RWPE2 (cell line): Measurements from ENCODE around the gene NAPG.

Experiments
- ATAC-seq: fragments of 200-7000 bp; cut with Tn5 transposase; 3 replicates; pipeline ENCODE4 v1.9.1; 2021; ENCODE audit warnings: low read depth
- DNase-seq: peaks from one replicate; pipeline ENCODE4 v3.0.0-alpha.2; 2020; ENCODE audit warnings: low spot score
- H3K27ac ChIP-seq: fragments of 450-650 bp; 2 replicates; pipeline ENCODE4 v1.5.1; 2017; ENCODE audit warnings: mild to moderate bottlenecking; ENCODE audit not compliant: poor library complexity, severe bottlenecking
- H3K27me3 ChIP-seq: fragments of 250-450 bp; sonication (Bioruptor Pico); 2 replicates; pipeline ENCODE4 v1.5.1; 2021; ENCODE audit warnings: mild to moderate bottlenecking, moderate library complexity; ENCODE audit not compliant: insufficient read depth, poor library complexity, severe bottlenecking
- H3K36me3 ChIP-seq: fragments of 250-450 bp; sonication (Bioruptor Pico); 2 replicates; pipeline ENCODE4 v1.5.1; 2020; ENCODE audit warnings: low read depth, mild to moderate bottlenecking, moderate library complexity
- H3K4me1 ChIP-seq: fragments of 250-450 bp; sonication (Bioruptor Pico); 2 replicates; pipeline ENCODE4 v1.5.1; 2021; ENCODE audit warnings: mild to moderate bottlenecking, moderate library complexity; ENCODE audit not compliant: insufficient read depth, poor library complexity, severe bottlenecking
- H3K4me3 ChIP-seq: fragments of 250-450 bp; sonication (Bioruptor Pico); 2 replicates; pipeline ENCODE4 v1.5.1; 2021; ENCODE audit warnings: mild to moderate bottlenecking, moderate library complexity; ENCODE audit not compliant: severe bottlenecking
- H3K9me3 ChIP-seq: fragments of 250-450 bp; sonication (Bioruptor Pico); 2 replicates; pipeline ENCODE4 v1.5.1; 2021; ENCODE audit warnings: mild to moderate bottlenecking, moderate library complexity; ENCODE audit not compliant: severe bottlenecking
- TF ChIP-seq, protein P1 (sequence below): fragments of 450-650 bp; IDR thresholded peaks from one replicate; pipeline ENCODE4 v1.5.1; 2017; ENCODE audit warnings: mild to moderate bottlenecking, moderate library complexity; ENCODE audit not compliant: poor library complexity, severe bottlenecking

The NAPG gene

DNA sequence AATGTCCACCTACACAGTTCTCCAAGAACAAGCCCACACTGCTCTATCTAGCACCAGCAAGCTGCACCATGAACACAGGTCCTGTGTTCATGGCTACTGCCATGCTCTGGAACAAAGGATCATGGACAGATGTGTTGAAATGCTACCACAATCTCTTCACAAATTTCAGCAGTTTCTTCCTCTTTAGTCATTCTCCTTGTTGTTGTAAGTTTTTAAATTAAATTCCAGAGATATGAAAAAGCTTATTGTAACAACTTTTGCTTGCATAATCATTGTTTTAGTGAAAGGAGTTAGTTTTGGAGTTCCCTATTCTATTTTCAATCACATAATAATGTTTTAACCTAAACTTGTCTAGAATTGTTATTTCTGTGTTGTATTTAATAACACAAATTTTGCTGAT, 17.2 kb upstream of the NAPG start:
- no peak overlapping the region for H3K4me3 ChIP-seq
- H3K4me1 ChIP-seq: no peaks in the 10 kb centered on the region
- no peaks in the 10 kb centered on the region for H3K9me3 ChIP-seq
- H3K27me3 ChIP-seq: peaks cover 3% of the 10 kb centered on the region
- H3K36me3 ChIP-seq: no peaks in the 10 kb centered on the region
- DNase-seq (no peak), ATAC-seq (no peak)
- H3K27ac ChIP-seq: no peak overlapping the region
- TF ChIP-seq, protein P1, sequence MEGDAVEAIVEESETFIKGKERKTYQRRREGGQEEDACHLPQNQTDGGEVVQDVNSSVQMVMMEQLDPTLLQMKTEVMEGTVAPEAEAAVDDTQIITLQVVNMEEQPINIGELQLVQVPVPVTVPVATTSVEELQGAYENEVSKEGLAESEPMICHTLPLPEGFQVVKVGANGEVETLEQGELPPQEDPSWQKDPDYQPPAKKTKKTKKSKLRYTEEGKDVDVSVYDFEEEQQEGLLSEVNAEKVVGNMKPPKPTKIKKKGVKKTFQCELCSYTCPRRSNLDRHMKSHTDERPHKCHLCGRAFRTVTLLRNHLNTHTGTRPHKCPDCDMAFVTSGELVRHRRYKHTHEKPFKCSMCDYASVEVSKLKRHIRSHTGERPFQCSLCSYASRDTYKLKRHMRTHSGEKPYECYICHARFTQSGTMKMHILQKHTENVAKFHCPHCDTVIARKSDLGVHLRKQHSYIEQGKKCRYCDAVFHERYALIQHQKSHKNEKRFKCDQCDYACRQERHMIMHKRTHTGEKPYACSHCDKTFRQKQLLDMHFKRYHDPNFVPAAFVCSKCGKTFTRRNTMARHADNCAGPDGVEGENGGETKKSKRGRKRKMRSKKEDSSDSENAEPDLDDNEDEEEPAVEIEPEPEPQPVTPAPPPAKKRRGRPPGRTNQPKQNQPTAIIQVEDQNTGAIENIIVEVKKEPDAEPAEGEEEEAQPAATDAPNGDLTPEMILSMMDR: no peak

DNA sequence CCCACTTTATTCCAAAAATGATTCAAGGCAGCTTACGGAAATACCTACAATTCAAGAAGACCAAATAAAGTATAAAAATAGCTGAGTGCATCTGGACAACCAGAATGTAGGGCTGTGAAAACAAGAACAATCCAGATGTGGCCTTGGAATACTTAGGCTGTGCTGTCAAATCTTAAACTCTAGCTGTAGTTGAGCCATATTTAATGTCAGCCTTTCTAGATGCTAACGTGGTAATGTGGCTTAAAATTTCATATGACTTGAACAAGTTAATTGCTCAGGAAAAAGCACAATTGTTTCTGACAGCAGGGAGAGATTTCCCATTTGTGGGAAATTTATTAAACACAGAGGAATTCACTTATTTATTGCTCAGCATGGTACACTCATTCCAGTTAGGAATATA, 14.6 kb upstream of the NAPG start:
- no peak overlapping the region for H3K27ac ChIP-seq
- H3K4me3 ChIP-seq: no peak overlapping the region
- ATAC-seq: no peak
- DNase-seq: no peak
- no peaks in the 10 kb centered on the region for H3K36me3 ChIP-seq
- TF ChIP-seq, protein P1: no peak
- no peaks in the 10 kb centered on the region for H3K4me1 ChIP-seq
- H3K27me3 ChIP-seq: peaks cover 3% of the 10 kb centered on the region
- H3K9me3 ChIP-seq: no peaks in the 10 kb centered on the region

DNA sequence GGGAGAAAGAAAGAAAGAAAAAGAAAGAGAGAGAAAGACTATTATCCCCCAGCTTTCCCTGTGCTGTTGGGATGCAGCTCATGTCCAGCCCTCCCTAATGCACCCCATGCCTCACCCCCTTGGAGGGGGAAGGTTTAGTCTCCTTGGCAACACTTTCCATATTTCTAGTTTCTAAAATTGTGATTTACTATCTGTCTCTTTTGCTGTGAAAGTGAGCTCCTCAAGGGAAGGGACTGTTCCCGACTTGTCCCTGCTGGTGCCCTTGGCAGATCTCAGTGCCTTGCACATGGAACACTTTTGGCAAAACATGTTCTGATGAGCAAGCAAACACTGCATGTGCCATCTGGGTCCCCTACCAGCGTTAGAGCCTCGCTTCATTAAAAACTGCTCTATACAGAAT, 11.7 kb upstream of the NAPG start:
- Histone ChIP-seq H3K9me3 (no peaks in the 10 kb centered on the region), H3K27ac (no peak overlapping the region), H3K27me3 (peaks cover 3% of the 10 kb centered on the region), H3K36me3 (no peaks in the 10 kb centered on the region), H3K4me3 (no peak overlapping the region), H3K4me1 (no peaks in the 10 kb centered on the region)
- ATAC-seq (no peak), DNase-seq (no peak)
- TF ChIP-seq, protein P1: no peak

DNA sequence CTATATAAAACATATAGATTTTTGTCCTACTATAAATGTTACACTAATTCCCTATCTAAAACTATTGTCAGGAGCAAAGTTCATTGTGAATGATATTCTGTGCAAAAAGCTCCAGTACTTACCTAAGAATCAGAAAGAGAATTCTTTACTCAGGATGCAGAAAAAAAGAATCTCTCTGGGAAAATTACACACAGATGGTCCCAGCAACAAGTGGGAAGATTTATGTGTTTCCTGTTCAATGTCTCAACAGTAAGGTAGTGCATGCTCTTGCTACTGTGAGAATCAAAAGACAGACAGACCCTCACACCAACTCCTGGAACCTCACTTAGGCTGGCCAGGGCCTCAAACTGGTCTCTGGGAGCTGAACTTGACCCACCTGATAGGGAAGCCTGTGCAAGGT, 11.2 kb upstream of the NAPG start:
- TF ChIP-seq, protein P1: no peak
- Histone ChIP-seq H3K27ac (no peak overlapping the region), H3K4me1 (no peaks in the 10 kb centered on the region), H3K4me3 (no peak overlapping the region), H3K9me3 (no peaks in the 10 kb centered on the region), H3K27me3 (peaks cover 3% of the 10 kb centered on the region), H3K36me3 (no peaks in the 10 kb centered on the region)
- ATAC-seq (no peak), DNase-seq (no peak)

DNA sequence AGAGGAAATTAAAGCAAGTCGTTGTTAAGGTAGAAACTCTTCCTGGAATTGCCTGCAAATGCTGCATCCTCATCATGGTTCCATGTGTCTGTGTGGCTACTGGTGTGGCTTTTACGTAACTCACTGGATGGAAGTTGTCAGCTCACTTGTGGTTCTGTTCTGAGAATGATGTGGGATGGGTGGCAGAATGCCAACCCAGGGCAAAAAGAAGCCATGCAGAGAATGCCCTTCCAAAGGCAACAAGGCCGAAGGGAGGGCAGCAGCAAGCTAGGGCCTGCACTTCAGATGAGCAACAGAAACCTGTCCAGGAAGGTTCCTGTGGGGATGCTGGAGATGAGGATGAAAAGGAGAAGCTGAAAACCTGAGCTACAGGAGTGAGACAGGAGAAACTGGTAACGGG, 10.4 kb upstream of the NAPG start:
- DNase-seq: no peak
- H3K27ac ChIP-seq: no peak overlapping the region
- H3K36me3 ChIP-seq: no peaks in the 10 kb centered on the region
- ATAC-seq: no peak
- H3K4me1 ChIP-seq: no peaks in the 10 kb centered on the region
- H3K27me3 ChIP-seq: peaks cover 3% of the 10 kb centered on the region
- H3K9me3 ChIP-seq: no peaks in the 10 kb centered on the region
- no peak overlapping the region for H3K4me3 ChIP-seq
- TF ChIP-seq, protein P1: no peak
